ENCODE results near the gene CEP112. TPM values are rescaled to one million over a fixed set of nuclear protein-coding genes. Genes with fewer than 3 reads are reported as not detected.

Gene CEP112
- total and polyA plus RNA-seq, 2 of the 13 experiments (the other 11 are each of a cell fraction or from before 2014, with no cell fraction given), result 1.2 to 3.4 TPM

- TF ChIP-seq CREB3 (CRISPR knock-in tag; IDR thresholded peaks at IDR 0.05) (no peak), ZNF761 (CRISPR knock-in tag; conservative IDR thresholded peaks at IDR 0.05) (no peak), CEBPZ (IDR thresholded peaks at IDR 0.05; ENCODE audit: low read length) (no peak), PHF21A (CRISPR knock-in tag; IDR thresholded peaks at IDR 0.05) (peak; percentile 18; the same call in 1 of the 2 replicates), PAX8 (CRISPR knock-in tag; IDR thresholded peaks at IDR 0.05; ENCODE audit: borderline replicate concordance) (no peak), ZBTB26 (CRISPR knock-in tag; IDR thresholded peaks at IDR 0.05; ENCODE audit: borderline replicate concordance) (no peak), MIXL1 (CRISPR knock-in tag; IDR thresholded peaks at IDR 0.05) (0 out of 2 replicates have a peak, but pooled peaks have one; percentile 44), ZNF317 (CRISPR knock-in tag; IDR thresholded peaks at IDR 0.05) (peak; percentile 93), ASH2L (IDR thresholded peaks at IDR 0.05; ENCODE audit: insufficient read length, low read depth, low read length) (peak; percentile 38), SRF (IDR thresholded peaks at IDR 0.05; ENCODE audit: low read depth, low read length) (no peak), KLF9 (CRISPR knock-in tag; IDR thresholded peaks at IDR 0.05; ENCODE audit: low read depth) (no peak), HOXA7 (CRISPR knock-in tag; IDR thresholded peaks at IDR 0.05) (no peak), ZNF44 (CRISPR knock-in tag; IDR thresholded peaks at IDR 0.05) (no peak), ZNF33A (CRISPR knock-in tag; IDR thresholded peaks at IDR 0.05; ENCODE audit: borderline replicate concordance) (no peak), ZGPAT (CRISPR knock-in tag; IDR thresholded peaks at IDR 0.05) (peak; percentile 92), TMF1 (CRISPR knock-in tag; IDR thresholded peaks at IDR 0.05; ENCODE audit: low read depth) (no peak), FOXO4 (CRISPR knock-in tag; conservative IDR thresholded peaks at IDR 0.05) (no peak), MNT (IDR thresholded peaks at IDR 0.05) (no peak), ZNF513 (CRISPR knock-in tag; conservative IDR thresholded peaks at IDR 0.05) (no peak)
Observed at GRCh38 chr17:65785109-65785508, 406.8 kb downstream of the CEP112 start (continued).

Measured in HepG2 (cell line).